Astrocyte (in vitro differentiated cells and primary cell): ENCODE measurements around the gene RPH3AL. TPM values are rescaled to one million over a fixed set of nuclear protein-coding genes. Genes with fewer than 3 reads are reported as not detected.

Source experiments
- DNase-seq: peaks from one replicate; pipeline ENCODE4 v3.0.0-alpha.2; 2010; ENCODE audit warnings: low read depth
- FAIRE-seq: peaks from 2 replicates; lab custom pipeline; 2011; peaks lifted over from hg19 to GRCh38; lab: Jason Lieb, UNC
- H2AFZ ChIP-seq: 2 replicates; pipeline ENCODE4 v1.6.0; 2012; ENCODE audit warnings: low read depth, low read length, inconsistent platforms
- H3K27ac ChIP-seq: 2 replicates; pipeline ENCODE4 v1.5.1; 2011; ENCODE audit warnings: low read depth, low read length, inconsistent platforms
- H3K27me3 ChIP-seq: 2 replicates; pipeline ENCODE4 v1.6.0; 2011; ENCODE audit warnings: low read length, inconsistent platforms; ENCODE audit not compliant: insufficient read depth
- H3K36me3 ChIP-seq: 2 replicates; pipeline ENCODE4 v1.5.1; 2011; ENCODE audit warnings: low read length, inconsistent platforms; ENCODE audit not compliant: insufficient read depth
- H3K4me1 ChIP-seq: 2 replicates; pipeline ENCODE4 v1.5.1; 2011; ENCODE audit warnings: low read length, inconsistent platforms; ENCODE audit not compliant: insufficient read depth
- H3K4me2 ChIP-seq: 2 replicates; pipeline ENCODE4 v1.6.0; 2012; ENCODE audit warnings: low read length, inconsistent platforms
- H3K4me3 ChIP-seq: 2 replicates; pipeline ENCODE4 v1.5.1; 2011; ENCODE audit warnings: low read depth, mild to moderate bottlenecking, low read length, inconsistent platforms; ENCODE audit not compliant: insufficient read depth
- H3K79me2 ChIP-seq: 2 replicates; pipeline ENCODE4 v1.6.0; 2012; ENCODE audit warnings: mild to moderate bottlenecking, low read length, inconsistent platforms; ENCODE audit not compliant: insufficient read depth
- H3K9ac ChIP-seq: 2 replicates; pipeline ENCODE4 v1.6.0; 2012; ENCODE audit warnings: mild to moderate bottlenecking, low read length, inconsistent platforms
- H3K9me3 ChIP-seq: 2 replicates; pipeline ENCODE4 v1.5.1; 2012; ENCODE audit warnings: low read depth, mild to moderate bottlenecking, low read length, inconsistent platforms; ENCODE audit not compliant: insufficient read depth
- H4K20me1 ChIP-seq: 2 replicates; pipeline ENCODE4 v1.6.0; 2012; ENCODE audit warnings: low read length, inconsistent platforms; ENCODE audit not compliant: insufficient read depth
- H3K27ac Mint-ChIP-seq: one replicate; pipeline ENCODE4 v1.8.0; 2021; ENCODE audit warnings: mild to moderate bottlenecking, mixed read lengths; ENCODE audit not compliant: unreplicated experiment
- H3K27me3 Mint-ChIP-seq: one replicate; pipeline ENCODE4 v1.8.0; 2021; ENCODE audit warnings: low read depth, mixed read lengths; ENCODE audit not compliant: unreplicated experiment
- H3K36me3 Mint-ChIP-seq: one replicate; pipeline ENCODE4 v1.8.0; 2021; ENCODE audit warnings: low read depth, mixed read lengths; ENCODE audit not compliant: unreplicated experiment
- H3K4me1 Mint-ChIP-seq: one replicate; pipeline ENCODE4 v1.8.0; 2021; ENCODE audit warnings: low read depth, mixed read lengths; ENCODE audit not compliant: unreplicated experiment
- H3K4me3 Mint-ChIP-seq: one replicate; pipeline ENCODE4 v1.8.0; 2021; ENCODE audit warnings: mild to moderate bottlenecking, moderate library complexity, mixed read lengths; ENCODE audit not compliant: unreplicated experiment
- H3K9me3 Mint-ChIP-seq: one replicate; pipeline ENCODE4 v1.8.0; 2021; ENCODE audit warnings: mild to moderate bottlenecking, mixed read lengths; ENCODE audit not compliant: unreplicated experiment
- EZH2 ChIP-seq: IDR thresholded peaks from 2 replicates; pipeline ENCODE4 v1.6.1; 2012; ENCODE audit warnings: mild to moderate bottlenecking, low read length, inconsistent platforms; ENCODE audit not compliant: insufficient read depth
- total RNA-seq: library from RNA; stranded (reverse); gene quantifications from 2 replicates; pipeline ENCODE4 v1.2.1, GENCODE V29; 2021
- TF ChIP-seq, protein P1 (sequence below): IDR thresholded peaks from 2 replicates; pipeline ENCODE4 v1.5.1; 2011; ENCODE audit warnings: low read depth, mild to moderate bottlenecking, inconsistent platforms, low read length, moderate library complexity; ENCODE audit not compliant: insufficient read depth

The RPH3AL gene
- total RNA-seq, 1 donor from 2014 or later: 3.7 TPM

- Histone ChIP-seq H4K20me1 (no peaks in the 10 kb centered on the region), H3K79me2 (no peaks in the 10 kb centered on the region), H3K9me3 (no peaks in the 10 kb centered on the region), H3K27me3 (peaks cover 74% of the 10 kb centered on the region), H3K27ac (no peak overlapping the region), H3K4me2 (no peak overlapping the region), H3K9ac (no peak overlapping the region), H2AFZ (no peak overlapping the region), H3K4me3 (no peak overlapping the region), H3K4me1 (no peaks in the 10 kb centered on the region), H3K36me3 (no peaks in the 10 kb centered on the region)
- Mint-ChIP-seq H3K4me1 (no peaks in the 10 kb centered on the region), H3K9me3 (peaks cover 2% of the 10 kb centered on the region), H3K36me3 (peaks cover 2% of the 10 kb centered on the region), H3K4me3 (no peak overlapping the region), H3K27ac (no peak overlapping the region), H3K27me3 (peaks cover 66% of the 10 kb centered on the region)
- no peak for DNase-seq
- peak; percentile 92 for TF ChIP-seq EZH2
- TF ChIP-seq, protein P1, sequence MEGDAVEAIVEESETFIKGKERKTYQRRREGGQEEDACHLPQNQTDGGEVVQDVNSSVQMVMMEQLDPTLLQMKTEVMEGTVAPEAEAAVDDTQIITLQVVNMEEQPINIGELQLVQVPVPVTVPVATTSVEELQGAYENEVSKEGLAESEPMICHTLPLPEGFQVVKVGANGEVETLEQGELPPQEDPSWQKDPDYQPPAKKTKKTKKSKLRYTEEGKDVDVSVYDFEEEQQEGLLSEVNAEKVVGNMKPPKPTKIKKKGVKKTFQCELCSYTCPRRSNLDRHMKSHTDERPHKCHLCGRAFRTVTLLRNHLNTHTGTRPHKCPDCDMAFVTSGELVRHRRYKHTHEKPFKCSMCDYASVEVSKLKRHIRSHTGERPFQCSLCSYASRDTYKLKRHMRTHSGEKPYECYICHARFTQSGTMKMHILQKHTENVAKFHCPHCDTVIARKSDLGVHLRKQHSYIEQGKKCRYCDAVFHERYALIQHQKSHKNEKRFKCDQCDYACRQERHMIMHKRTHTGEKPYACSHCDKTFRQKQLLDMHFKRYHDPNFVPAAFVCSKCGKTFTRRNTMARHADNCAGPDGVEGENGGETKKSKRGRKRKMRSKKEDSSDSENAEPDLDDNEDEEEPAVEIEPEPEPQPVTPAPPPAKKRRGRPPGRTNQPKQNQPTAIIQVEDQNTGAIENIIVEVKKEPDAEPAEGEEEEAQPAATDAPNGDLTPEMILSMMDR: no peak
- no peak for FAIRE-seq
These were observed 172.0 kb downstream of the RPH3AL start for GRCh38 chr17:180381-181244.

GRCh38 chr17:179781-180380 is 172.7 kb downstream of the RPH3AL start:
- DNase-seq: no peak
- no peak overlapping the region for H3K4me3 ChIP-seq
- Mint-ChIP-seq H3K9me3 (peaks cover 2% of the 10 kb centered on the region), H3K36me3 (peaks cover 2% of the 10 kb centered on the region), H3K4me1 (no peaks in the 10 kb centered on the region), H3K27ac (no peak overlapping the region), H3K27me3 (peaks cover 60% of the 10 kb centered on the region), H3K4me3 (no peak overlapping the region)
- H3K9me3 ChIP-seq: no peaks in the 10 kb centered on the region
- H3K27ac ChIP-seq: no peak overlapping the region
- H3K9ac ChIP-seq: no peak overlapping the region
- no peak for FAIRE-seq
- H4K20me1 ChIP-seq: no peaks in the 10 kb centered on the region
- no peak overlapping the region for H3K4me2 ChIP-seq
- H3K4me1 ChIP-seq: no peaks in the 10 kb centered on the region
- no peak for TF ChIP-seq EZH2
- TF ChIP-seq, protein P1: no peak
- H2AFZ ChIP-seq: no peak overlapping the region
- H3K79me2 ChIP-seq: no peaks in the 10 kb centered on the region
- no peaks in the 10 kb centered on the region for H3K36me3 ChIP-seq
- peaks cover 70% of the 10 kb centered on the region for H3K27me3 ChIP-seq

- no peaks in the 10 kb centered on the region for H3K79me2 ChIP-seq
- Mint-ChIP-seq H3K9me3 (peaks cover 2% of the 10 kb centered on the region), H3K36me3 (peaks cover 2% of the 10 kb centered on the region), H3K27ac (no peak overlapping the region), H3K27me3 (peaks cover 58% of the 10 kb centered on the region), H3K4me1 (no peaks in the 10 kb centered on the region), H3K4me3 (no peak overlapping the region)
- peaks cover 65% of the 10 kb centered on the region for H3K27me3 ChIP-seq
- no peaks in the 10 kb centered on the region for H4K20me1 ChIP-seq
- H3K4me1 ChIP-seq: no peaks in the 10 kb centered on the region
- H3K9ac ChIP-seq: no peak overlapping the region
- H3K4me3 ChIP-seq: no peak overlapping the region
- no peak overlapping the region for H2AFZ ChIP-seq
- H3K9me3 ChIP-seq: no peaks in the 10 kb centered on the region
- H3K27ac ChIP-seq: no peak overlapping the region
- H3K4me2 ChIP-seq: no peak overlapping the region
- FAIRE-seq: no peak
- no peak for DNase-seq
- TF ChIP-seq, protein P1: no peak
- TF ChIP-seq EZH2: no peak
- H3K36me3 ChIP-seq: no peaks in the 10 kb centered on the region
These were observed 173.6 kb downstream of the RPH3AL start for GRCh38 chr17:179066-179432.
